NCI-H2227 (cell line): ENCODE measurements around the gene PRR20B.
"Not testable (repeated sequence)": the region's sequence is repeated elsewhere in the genome, so short reads cannot be mapped to it uniquely, and the experiment has no call there.

ENCODE experiments used
- DNase-seq: peaks from one replicate; lab custom pipeline; 2025; ENCODE audit not compliant: unreplicated experiment; lab: John Stamatoyannopoulos, UW

The PRR20B gene

GRCh38 chr13:57147188-57147587, at the start of gene PRR20B:
Gene PRR20B, plus strand, starts transcription at chr13:57147488. Its CDS starts 387 bp downstream, at chr13:57147875.
- DNase-seq: not testable (repeated sequence)

DNA sequence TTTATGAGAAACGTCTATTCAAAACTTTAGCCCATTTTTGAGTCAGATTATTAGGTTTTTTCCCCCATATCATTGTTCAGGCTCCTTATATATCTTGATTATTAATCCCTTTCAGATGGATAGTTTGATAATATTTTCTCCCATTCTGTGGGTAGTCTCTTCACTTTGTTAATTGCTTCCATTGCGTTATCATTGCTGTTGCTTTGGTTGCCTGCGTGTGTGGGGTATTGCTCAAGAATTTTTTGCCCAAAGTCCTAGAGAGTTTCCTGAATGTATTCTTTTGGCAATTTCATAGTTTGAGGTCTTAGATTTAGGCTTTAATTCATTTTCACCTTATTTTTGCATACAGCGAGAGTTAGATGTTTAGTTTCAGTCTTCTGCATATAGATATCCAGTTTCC, 32.3 kb upstream of the PRR20B start:
- DNase-seq: no peak

GRCh38 chr13:57123681-57124080, 23.6 kb upstream of the PRR20B start:
- no peak for DNase-seq

DNA sequence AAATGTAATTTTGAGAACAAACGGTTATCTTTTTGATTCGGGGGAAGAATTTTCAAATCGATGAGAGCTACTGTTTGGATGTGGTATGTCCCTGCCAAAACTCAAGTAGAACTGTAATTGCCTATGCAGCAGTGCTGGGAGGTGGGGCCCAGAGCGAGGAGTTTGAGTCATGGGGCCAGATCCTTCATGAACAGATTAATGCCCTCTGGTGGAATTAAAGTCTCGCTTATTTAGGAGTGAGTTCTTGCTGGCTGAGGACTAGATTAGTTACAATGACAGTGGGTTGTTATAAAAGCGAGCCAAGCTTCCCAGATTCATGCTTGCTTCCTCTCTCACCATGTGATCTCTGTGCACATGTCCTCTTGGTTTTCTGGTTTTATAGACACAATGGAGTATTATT, 18.4 kb upstream of the PRR20B start:
- no peak for DNase-seq

DNA sequence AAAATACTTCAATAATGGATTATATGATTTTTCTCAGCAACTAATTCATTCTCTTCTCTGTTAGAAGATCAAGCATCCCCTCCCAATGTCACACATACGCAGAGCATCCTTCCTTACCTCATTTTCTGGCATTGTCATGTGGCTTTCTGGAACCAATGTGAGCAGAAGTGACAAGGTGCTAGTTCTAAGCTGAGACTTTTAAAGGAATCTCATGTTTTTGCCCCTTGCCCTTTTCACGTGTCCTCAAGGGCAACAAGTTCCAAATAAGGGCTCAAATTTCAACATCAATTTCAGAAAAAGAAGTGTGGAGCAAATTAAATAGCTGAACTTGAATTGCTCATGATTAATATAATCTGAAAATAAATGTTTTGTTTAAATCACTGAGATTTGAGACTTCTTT, 11.2 kb upstream of the PRR20B start:
- DNase-seq: no peak

- DNase-seq: no peak
Observed at GRCh38 chr13:57137585-57137984, 9.7 kb upstream of the PRR20B start.

DNA sequence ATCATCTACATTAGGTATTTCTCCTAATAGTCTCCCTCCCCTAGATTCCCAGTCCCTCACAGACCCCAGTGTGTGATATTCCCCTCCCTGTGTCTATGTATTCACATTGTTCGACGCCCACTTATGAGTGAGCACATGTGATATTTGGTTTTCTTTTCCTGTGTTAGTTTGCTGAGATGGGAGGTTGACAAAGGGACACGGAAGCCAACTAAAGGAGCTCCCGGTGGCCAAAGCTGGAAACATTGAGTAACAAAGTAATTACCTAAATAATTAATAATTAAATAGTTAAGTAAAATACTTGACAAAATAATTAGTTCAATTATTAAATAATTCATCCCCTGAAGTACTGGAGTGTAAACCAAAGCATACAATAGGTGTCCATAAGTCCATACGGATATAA, 8.3 kb upstream of the PRR20B start:
- DNase-seq: no peak

GRCh38 chr13:57139781-57140180, 7.5 kb upstream of the PRR20B start:
- not testable (repeated sequence) for DNase-seq

DNA sequence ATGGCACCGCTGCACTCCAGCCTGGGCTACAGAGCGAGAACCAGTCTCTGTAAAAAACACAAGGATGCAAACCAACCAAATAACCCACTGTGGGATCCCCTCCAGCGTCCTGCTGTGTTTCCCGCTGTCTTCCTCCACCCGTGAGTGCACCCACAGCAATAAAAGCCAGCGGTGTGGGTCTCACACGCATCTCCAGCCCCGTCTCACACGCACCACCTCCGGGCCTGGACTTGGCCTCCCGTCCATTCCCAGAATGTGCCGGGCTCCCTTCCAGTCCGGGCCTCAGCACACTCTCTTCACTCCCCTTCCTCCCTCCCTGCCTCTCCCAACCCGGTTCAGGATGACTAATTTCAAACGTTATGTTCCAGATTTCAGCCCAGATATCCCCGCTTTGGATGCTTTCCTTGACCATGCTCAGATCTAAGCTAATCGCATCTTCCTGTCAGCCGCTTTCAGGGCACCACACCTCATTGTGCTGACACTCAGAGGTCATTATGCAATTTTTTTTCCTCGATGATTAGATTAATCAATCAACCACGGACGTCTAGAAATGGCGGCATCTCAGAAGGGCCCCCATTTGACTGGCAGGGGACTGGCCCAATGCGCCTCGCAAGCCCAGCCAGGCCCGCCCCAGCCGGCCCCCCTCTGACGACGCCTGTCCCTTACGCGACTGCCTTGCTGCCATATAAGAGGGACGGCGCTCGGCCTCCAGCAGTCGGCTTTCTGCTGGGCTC, 6.9 kb upstream of the PRR20B start, which contains the start of gene PRR20A:
Gene PRR20A (plus strand): TSS at position 684 of the 734 bp plus-strand sequence. CDS start 387 bp downstream, outside the sequence.
- DNase-seq: not testable (repeated sequence)

DNA sequence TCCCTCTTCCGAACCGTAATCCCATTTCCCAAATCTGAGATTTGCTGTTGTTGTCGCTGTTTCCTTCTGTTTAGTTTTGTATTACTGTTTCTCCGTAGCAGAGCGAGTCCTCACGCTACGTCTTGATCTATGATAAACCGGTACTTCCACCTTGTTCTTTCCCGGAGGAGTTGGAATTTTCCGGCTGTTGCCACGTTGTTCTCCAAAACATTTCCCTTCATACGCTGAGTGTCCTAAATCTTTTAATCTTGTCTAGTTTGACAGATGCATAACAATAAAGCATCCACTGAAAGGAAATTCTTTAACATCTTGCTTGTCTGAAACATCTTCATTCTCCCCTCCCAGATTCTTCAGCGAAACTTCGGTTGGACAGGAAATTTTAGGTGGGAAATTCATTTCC, 818 bp downstream of the PRR20B start:
- DNase-seq: not testable (repeated sequence)

- not testable (repeated sequence) for DNase-seq
Observed at GRCh38 chr13:57153761-57154160, 6.5 kb downstream of the PRR20B start, which contains the start of gene PRR20C. Gene PRR20C, plus strand, starts transcription at chr13:57154061. Its CDS starts 387 bp downstream, at chr13:57154448.

GRCh38 chr13:57160332-57160731, 13.0 kb downstream of the PRR20B start, which contains the start of gene PRR20D:
Gene PRR20D, plus strand, starts transcription at chr13:57160632. Its CDS starts 387 bp downstream, at chr13:57161019.
- not testable (repeated sequence) for DNase-seq

- not testable (repeated sequence) for DNase-seq
Observed at GRCh38 chr13:57166897-57167296, 19.6 kb downstream of the PRR20B start, which contains the start of gene PRR20E. Gene PRR20E, plus strand, starts transcription at chr13:57167197. Its CDS starts 387 bp downstream, at chr13:57167584.

DNA sequence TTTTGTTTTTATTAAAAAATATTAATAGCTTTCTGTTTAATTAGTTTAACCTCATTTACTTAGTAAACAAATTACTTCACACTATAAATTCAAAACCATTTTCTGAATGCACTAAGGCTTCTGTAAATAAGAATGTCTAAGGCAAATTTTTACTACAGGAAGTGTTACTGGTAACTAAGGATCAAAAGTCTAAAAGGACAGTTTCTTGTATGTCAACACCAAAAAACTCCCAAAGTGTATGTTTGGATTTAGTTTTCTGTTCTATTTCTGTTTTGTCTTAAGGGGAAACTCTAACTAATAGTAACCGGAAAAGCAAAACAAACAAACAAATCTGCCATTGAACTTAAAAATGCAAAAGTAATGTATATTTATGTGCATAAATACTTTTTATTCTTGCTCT, 44.4 kb downstream of the PRR20B start:
- DNase-seq: no peak
